H1 (cell line): ENCODE data around the gene PDIA6. TPM values are rescaled to one million over a fixed set of nuclear protein-coding genes. Genes with fewer than 3 reads are reported as not detected.

Source experiments
- CTCF ChIA-PET: fragments of 300-600 bp; sonication (Branson Sonifier 250); formaldehyde crosslinking; loops from one replicate; lab custom pipeline; 2021; ENCODE audit not compliant: partially characterized antibody; lab: Charles Lee
- POLR2A ChIA-PET: fragments of 300-600 bp; sonication (Branson Sonifier 250); formaldehyde crosslinking; loops from one replicate; lab custom pipeline; 2021; ENCODE audit warnings: inconsistent platforms; ENCODE audit not compliant: partially characterized antibody; lab: Charles Lee
- DNase-seq, 2 experiments: peaks; one replicate each; pipeline versions ENCODE4 v3.0.0 to v3.0.0-alpha.2; 2010 to 2022; ENCODE audit warnings: low spot score in 2 of 2, low read depth in 1 of 2, mixed read lengths in 1 of 2
- FAIRE-seq: peaks from 2 replicates; lab custom pipeline; 2011; peaks lifted over from hg19 to GRCh38; lab: Jason Lieb, UNC
- H2AFZ ChIP-seq: 2 replicates; pipeline ENCODE4 v1.8.1; 2012; ENCODE audit warnings: low read length, inconsistent platforms
- H2AK5ac ChIP-seq: 2 replicates; pipeline ENCODE4 v1.6.1; 2013; ENCODE audit warnings: low read depth, low read length
- H2BK120ac ChIP-seq: replicated peaks from 2 replicates; pipeline ENCODE3; 2013; ENCODE audit warnings: low read depth, low read length, inconsistent platforms
- H2BK12ac ChIP-seq: 2 replicates; pipeline ENCODE4 v1.6.1; 2013; ENCODE audit warnings: low read depth, low read length
- H2BK15ac ChIP-seq: 2 replicates; pipeline ENCODE4 v1.6.1; 2013; ENCODE audit warnings: low read length
- H2BK20ac ChIP-seq: 2 replicates; pipeline ENCODE4 v1.6.1; 2013; ENCODE audit warnings: low read length
- H2BK5ac ChIP-seq: 2 replicates; pipeline ENCODE4 v1.6.1; 2013; ENCODE audit warnings: low read depth, low read length
- H3K14ac ChIP-seq: 2 replicates; pipeline ENCODE4 v1.6.1; 2013; ENCODE audit warnings: inconsistent platforms; ENCODE audit not compliant: insufficient read length
- H3K18ac ChIP-seq: 2 replicates; pipeline ENCODE4 v1.6.1; 2013; ENCODE audit warnings: low read length; ENCODE audit errors: extremely low read depth
- H3K23ac ChIP-seq: 2 replicates; pipeline ENCODE4 v1.6.1; 2013; ENCODE audit warnings: inconsistent platforms; ENCODE audit not compliant: insufficient read length
- H3K23me2 ChIP-seq: 2 replicates; pipeline ENCODE4 v1.6.1; 2013; ENCODE audit warnings: low read depth, low read length
- H3K27ac ChIP-seq: 2 replicates; pipeline ENCODE4 v1.6.1; 2011; ENCODE audit warnings: low read depth, low read length, inconsistent platforms
- H3K27me3 ChIP-seq, 4 experiments: replicated peaks in 1 of 4; 1 replicate in 1 of 4; 2 replicates in 3 of 4; pipeline versions ENCODE4 v1.6.1 to v1.8.1; 2011 to 2013; ENCODE audit warnings: low read length in 3 of 4, mild to moderate bottlenecking in 3 of 4, inconsistent platforms in 2 of 4, mixed read lengths in 2 of 4, moderate library complexity in 1 of 4; ENCODE audit not compliant: control insufficient read depth in 3 of 4, insufficient read depth in 3 of 4; ENCODE audit errors: extremely low read depth in 1 of 4
- H3K36me3 ChIP-seq, 4 experiments: 2 replicates each; pipeline versions ENCODE4 v1.6.1 to v1.8.1; 2011 to 2013; ENCODE audit warnings: mild to moderate bottlenecking in 4 of 4, low read length in 3 of 4, moderate library complexity in 2 of 4, control low read depth in 1 of 4, inconsistent platforms in 1 of 4; ENCODE audit not compliant: insufficient read depth in 4 of 4, control insufficient read depth in 2 of 4
- H3K4ac ChIP-seq: replicated peaks from 2 replicates; pipeline ENCODE3; 2013; ENCODE audit warnings: low read length, low read depth, mixed read lengths, inconsistent platforms; ENCODE audit not compliant: insufficient read length
- H3K4me1 ChIP-seq, 4 experiments: replicated peaks in 1 of 4; 1 replicate in 1 of 4; 2 replicates in 3 of 4; pipeline versions ENCODE4 v1.6.1 to v1.8.1; 2011 to 2013; ENCODE audit warnings: low read length in 3 of 4, inconsistent platforms in 2 of 4, mixed read lengths in 1 of 4; ENCODE audit not compliant: insufficient read depth in 4 of 4, control insufficient read depth in 3 of 4
- H3K4me2 ChIP-seq, 2 experiments: 2 replicates each; pipeline versions ENCODE4 v1.6.1 to v1.8.1; 2011 to 2013; ENCODE audit warnings: low read depth in 2 of 2, low read length in 2 of 2, control low read depth in 1 of 2, inconsistent platforms in 1 of 2, mild to moderate bottlenecking in 1 of 2; ENCODE audit not compliant: insufficient read depth in 1 of 2
- H3K4me3 ChIP-seq, 4 experiments: fragments of 200-600, 300-600 bp in 1 of 4; sonication (generic), shearing (Covaris generic), sonication (Bioruptor Twin) in 1 of 4; 2 replicates each; pipeline versions ENCODE4 v1.5.1 to v1.8.1; 2011 to 2016; ENCODE audit warnings: low read length in 4 of 4, low read depth in 3 of 4, control low read depth in 2 of 4, inconsistent platforms in 2 of 4, mild to moderate bottlenecking in 2 of 4, mixed read lengths in 1 of 4, moderate library complexity in 1 of 4; ENCODE audit not compliant: insufficient read depth in 2 of 4; ENCODE audit errors: extremely low read depth in 1 of 4
- H3K56ac ChIP-seq: replicated peaks from 2 replicates; pipeline ENCODE3; 2013; ENCODE audit warnings: low read depth, mild to moderate bottlenecking, mixed read lengths, low read length, inconsistent platforms; ENCODE audit not compliant: insufficient read length
- H3K79me1 ChIP-seq: 2 replicates; pipeline ENCODE4 v1.6.1; 2013; ENCODE audit warnings: low read depth, low read length, control low read depth
- H3K79me2 ChIP-seq, 2 experiments: 2 replicates each; pipeline versions ENCODE4 v1.6.1 to v1.8.1; 2012 to 2013; ENCODE audit warnings: low read length in 2 of 2, mild to moderate bottlenecking in 2 of 2, inconsistent platforms in 1 of 2; ENCODE audit not compliant: insufficient read depth in 2 of 2, control insufficient read depth in 1 of 2
- H3K9ac ChIP-seq, 4 experiments: replicated peaks in 1 of 4; 1 replicate in 1 of 4; 2 replicates in 3 of 4; pipeline versions ENCODE4 v1.6.1 to v1.8.1; 2011 to 2013; ENCODE audit warnings: low read depth in 3 of 4, low read length in 3 of 4, control low read depth in 2 of 4, mild to moderate bottlenecking in 2 of 4, moderate library complexity in 2 of 4, inconsistent platforms in 1 of 4; ENCODE audit errors: extremely low read depth in 1 of 4
- H3K9me3 ChIP-seq, 2 experiments: 2 replicates each; pipeline versions ENCODE4 v1.6.1 to v1.8.1; 2012 to 2013; ENCODE audit warnings: mild to moderate bottlenecking in 2 of 2, moderate library complexity in 2 of 2, control low read depth in 1 of 2, inconsistent platforms in 1 of 2, low read depth in 1 of 2, low read length in 1 of 2, mixed read lengths in 1 of 2; ENCODE audit not compliant: insufficient read depth in 2 of 2
- H4K20me1 ChIP-seq, 2 experiments: replicated peaks in 1 of 2; 2 replicates each; pipeline versions ENCODE3 to v1.8.1; 2011 to 2013; ENCODE audit warnings: inconsistent platforms in 2 of 2, low read length in 2 of 2, mild to moderate bottlenecking in 1 of 2; ENCODE audit not compliant: insufficient read depth in 2 of 2, control insufficient read depth in 1 of 2
- H4K5ac ChIP-seq: 2 replicates; pipeline ENCODE4 v1.6.1; 2013; ENCODE audit warnings: low read length, low read depth, mixed read lengths, inconsistent platforms; ENCODE audit not compliant: insufficient read length
- H4K8ac ChIP-seq: 2 replicates; pipeline ENCODE4 v1.8.0; 2013; ENCODE audit warnings: mild to moderate bottlenecking, moderate library complexity, low read length, inconsistent platforms; ENCODE audit not compliant: insufficient read depth; ENCODE audit errors: extremely low read depth
- H4K91ac ChIP-seq: replicated peaks from 2 replicates; pipeline ENCODE3; 2013; ENCODE audit warnings: low read length, mixed read lengths, inconsistent platforms; ENCODE audit not compliant: insufficient read length
- BCL11A ChIP-seq, 2 experiments: IDR thresholded peaks; one replicate each; pipeline ENCODE4 v1.6.1; 2011; ENCODE audit warnings: low read depth in 2 of 2, low read length in 2 of 2, mild to moderate bottlenecking in 2 of 2
- EZH2 ChIP-seq: fragments of 200-600 bp; sonication (generic); IDR thresholded peaks from 2 replicates; pipeline ENCODE4 v1.7.1; 2012; ENCODE audit warnings: low read depth, mild to moderate bottlenecking, moderate library complexity, low read length, inconsistent platforms; ENCODE audit not compliant: severe bottlenecking
- RNF2 ChIP-seq: fragments of 200-900, 300-1000 bp; sonication (generic); IDR thresholded peaks from 2 replicates; pipeline ENCODE4 v1.7.1; 2016; ENCODE audit warnings: borderline replicate concordance, low read depth, mild to moderate bottlenecking, antibody characterized with exemption, low read length; ENCODE audit not compliant: poor library complexity, severe bottlenecking; ENCODE audit errors: missing control alignments
- RXRA ChIP-seq: IDR thresholded peaks from 2 replicates; pipeline ENCODE4 v1.6.1; 2011; ENCODE audit warnings: low read depth, mild to moderate bottlenecking, low read length, moderate library complexity; ENCODE audit not compliant: insufficient read depth
- SAP30 ChIP-seq: fragments of 300-600 bp; sonication (generic); IDR thresholded peaks from 2 replicates; pipeline ENCODE4 v1.7.1; 2012; ENCODE audit warnings: low read length, moderate library complexity, mild to moderate bottlenecking, inconsistent platforms; ENCODE audit not compliant: insufficient read depth, insufficient replicate concordance
- TEAD4 ChIP-seq: IDR thresholded peaks from 2 replicates; pipeline ENCODE4 v1.6.1; 2012; ENCODE audit warnings: low read depth, low read length, inconsistent platforms, mixed read lengths
- WGBS, 2 experiments: shearing (Covaris generic) in 1 of 2; methylation state at CpG; one replicate each; pipeline versions ENCODE4 v1.1.6 to v1.1.7; 2013 to 2015; ENCODE audit warnings: low lambda C conversion rate in 2 of 2, mixed read lengths in 2 of 2, inconsistent platforms in 1 of 2, low coverage in 1 of 2, missing lambda C conversion rate in 1 of 2; ENCODE audit not compliant: insufficient replicate concordance in 2 of 2, insufficient coverage in 1 of 2, insufficient read length in 1 of 2; ENCODE audit errors: extremely low coverage in 1 of 2, missing lambda C conversion rate in 1 of 2; 5-methylcytosine and 5-hydroxymethylcytosine counted together
- polyA plus RNA-seq, 7 experiments: library from polyadenylated mRNA; depleted of rRNA in 3 of 7; stranded (reverse) in 5 of 7; unstranded in 2 of 7; fragments of >200 nt in 5 of 7; fragments of 200-250 nt in 2 of 7; gene quantifications; 1 replicate in 5 of 7; 2 replicates in 1 of 7; 4 replicates in 1 of 7; pipeline versions ENCODE4 v1.2.1 to v1.2.3, GENCODE V29; 2011 to 2013; ENCODE audit warnings: missing spikeins in 2 of 7, mixed read lengths in 2 of 7
- total RNA-seq: library from RNA; stranded (reverse); fragmentation: NEBNext Ultra II Directional; extraction: Animal tissue kit (Norgen Biotek cat#: 25700); gene quantifications from 2 replicates; pipeline ENCODE4 v1.2.1, GENCODE V29; 2021

The PDIA6 gene
- total and polyA plus RNA-seq, 2 of the 8 experiments (the other 6 are each of a cell fraction or from before 2014, with no cell fraction given): 181 to 384 TPM

- Histone ChIP-seq H2AK5ac (no peak overlapping the region), H4K91ac (no peak overlapping the region), H3K36me3 (no peaks in the 10 kb centered on the region), H2BK12ac (no peak overlapping the region), H2BK15ac (no peak overlapping the region), H3K56ac (no peak overlapping the region), H3K14ac (no peak overlapping the region), H3K9me3 (no peaks in the 10 kb centered on the region), H3K9ac (no peak overlapping the region), H3K4me3 (no peak overlapping the region), H3K79me1 (no peaks in the 10 kb centered on the region), H4K5ac (no peak overlapping the region), H3K4me2 (no peak overlapping the region), H3K4me1 (peaks cover 0 to 5% (median 0%) of the 10 kb centered on the region in 4 experiments; a peak in 1 of 7 replicates), H2AFZ (no peak overlapping the region), H2BK5ac (no peak overlapping the region), H3K79me2 (no peaks in the 10 kb centered on the region), H3K18ac (no peak overlapping the region), H2BK20ac (no peak overlapping the region), H3K27ac (no peak overlapping the region), H2BK120ac (no peak overlapping the region), H3K23ac (no peak overlapping the region), H4K8ac (no peak overlapping the region), H3K23me2 (no peaks in the 10 kb centered on the region), H4K20me1 (no peaks in the 10 kb centered on the region), H3K27me3 (no peaks in the 10 kb centered on the region), H3K4ac (no peak overlapping the region)
- TF ChIP-seq RXRA (no peak), SAP30 (no peak), TEAD4 (no peak), BCL11A (IDR thresholded peaks at IDR 0.05; ENCODE audit: low read depth in 2 of 2, low read length in 2 of 2) (no peak), RNF2 (no peak), EZH2 (no peak)
- FAIRE-seq (no peak), DNase-seq (no peak)
- POLR2A ChIA-PET: interaction anchor here (1.0 kb wide), 1 partner anchor 17 kb away, joined by 3 read pairs; no protein-coding TSS in a partner anchor
- WGBS, 2 experiments: 75% methylated on average over 9 of the region's 9 CpGs; no CpG with 5 or more reads in 1 of the 2 experiments
- CTCF ChIA-PET: interaction anchor here (0.6 to 0.7 kb wide), 2 partner anchors 81 to 122 kb away, joined by 3 read pairs; no protein-coding TSS in a partner anchor
Observed at GRCh38 chr2:10761591-10761990, 51.0 kb downstream of the PDIA6 start.
